GM19467 (cell line): ENCODE results near the gene BZW2.
A peak's percentile ranks its signal among the peaks of the same experiment; 100 is the strongest.

Experiments used
- ATAC-seq: cut with Tn5 transposase; IDR thresholded peaks from one replicate; pipeline ENCODE4 v1.9.1; 2021; ENCODE audit warnings: mild to moderate bottlenecking, moderate library complexity; ENCODE audit not compliant: unreplicated experiment

BZW2 gene

GRCh38 chr7:16745645-16746044, 99.7 kb downstream of the BZW2 start:
- no peak for ATAC-seq

- no peak for ATAC-seq
Measured at GRCh38 chr7:16747102-16747501, 101.1 kb downstream of the BZW2 start.

- peak; percentile 64 for ATAC-seq
Measured at GRCh38 chr7:16753102-16753931, 107.3 kb downstream of the BZW2 start, which contains the start of gene TSPAN13. TSPAN13 (plus strand) TSS chr7:16753755; CDS start chr7:16753968, 213 bp downstream.

- peak; percentile 12 for ATAC-seq
Measured at GRCh38 chr7:16753932-16754855, 108.2 kb downstream of the BZW2 start.

- ATAC-seq: no peak
Measured at GRCh38 chr7:16754856-16755317, 108.9 kb downstream of the BZW2 start.

- no peak for ATAC-seq
Measured at GRCh38 chr7:16755397-16755796, 109.4 kb downstream of the BZW2 start.
